T-cell (primary cell): ENCODE results near the gene PHF21A. TPM values are rescaled to one million over a fixed set of nuclear protein-coding genes. Genes with fewer than 3 reads are reported as not detected.

Source experiments
- ATAC-seq, 4 experiments: fragments of 200-7000 bp in 3 of 4; fragments of 150-1000 bp in 1 of 4; cut with Tn5 transposase; replicated peaks in 1 of 4; 1 replicate in 3 of 4; 2 replicates in 1 of 4; pipeline ENCODE4 v1.10.0; 2021; ENCODE audit warnings: moderate library complexity in 3 of 4, mild to moderate bottlenecking in 2 of 4, moderate number of reproducible peaks in 1 of 4
- CTCF ChIA-PET, 2 donors: fragments of 300-600 bp; sonication (Branson Sonifier 250); formaldehyde crosslinking; loops; one replicate each; lab custom pipeline; 2022; ENCODE audit warnings: antibody characterized with exemption in 2 of 2; lab: Charles Lee
- POLR2A ChIA-PET, 2 donors: fragments of 300-600 bp; sonication (Branson Sonifier 250); formaldehyde crosslinking; loops; one replicate each; lab custom pipeline; 2022; ENCODE audit warnings: antibody characterized with exemption in 2 of 2; lab: Charles Lee
- DNase-seq, 35 experiments: peaks; one replicate each; pipeline versions ENCODE4 v3.0.0 to v3.0.0-alpha.2; 2013 to 2023
- H3K27ac ChIP-seq: one replicate; pipeline ENCODE4 v1.5.1; 2013; ENCODE audit warnings: low read length
- H3K27me3 ChIP-seq, 2 experiments: replicated peaks in 1 of 2; 1 replicate in 1 of 2; 2 replicates in 1 of 2; pipeline versions ENCODE4 v1.6.1 to v1.7.0; 2013; ENCODE audit warnings: low read length in 1 of 2, mixed read lengths in 1 of 2; ENCODE audit not compliant: control insufficient read depth in 2 of 2, insufficient read depth in 2 of 2; ENCODE audit errors: extremely low read depth in 1 of 2
- H3K36me3 ChIP-seq, 2 donors: 1 replicate in 1 of 2; 2 replicates in 1 of 2; pipeline versions ENCODE4 v1.6.1 to v1.7.0; 2013; ENCODE audit warnings: low read length in 1 of 2; ENCODE audit not compliant: control insufficient read depth in 2 of 2, insufficient read depth in 1 of 2; ENCODE audit errors: extremely low read depth in 1 of 2
- H3K4me1 ChIP-seq, 2 experiments: 1 replicate in 1 of 2; 2 replicates in 1 of 2; pipeline versions ENCODE4 v1.6.1 to v1.7.0; 2013; ENCODE audit warnings: low read length in 2 of 2, mixed read lengths in 1 of 2; ENCODE audit not compliant: insufficient read depth in 2 of 2, control insufficient read depth in 1 of 2; ENCODE audit errors: extremely low read depth in 1 of 2
- H3K4me3 ChIP-seq, 2 donors: 1 replicate in 1 of 2; 2 replicates in 1 of 2; pipeline versions ENCODE4 v1.5.1 to v1.7.0; 2013; ENCODE audit warnings: mild to moderate bottlenecking in 2 of 2, low read length in 1 of 2, moderate library complexity in 1 of 2; ENCODE audit not compliant: control insufficient read depth in 1 of 2; ENCODE audit errors: extremely low read depth in 1 of 2
- H3K9me3 ChIP-seq: 2 replicates; pipeline ENCODE4 v1.7.0; 2013
- H3K27ac Mint-ChIP-seq, 2 donors: one replicate each; pipeline ENCODE4 v1.8.0; 2020 to 2021; ENCODE audit warnings: mild to moderate bottlenecking in 2 of 2, mixed read lengths in 2 of 2
- H3K27me3 Mint-ChIP-seq, 2 donors: one replicate each; pipeline ENCODE4 v1.8.0; 2021 to 2022; ENCODE audit warnings: mixed read lengths in 2 of 2
- H3K36me3 Mint-ChIP-seq: one replicate; pipeline ENCODE4 v1.8.0; 2021; ENCODE audit warnings: mixed read lengths
- H3K4me1 Mint-ChIP-seq, 3 donors: one replicate each; pipeline ENCODE4 v1.8.0; 2020 to 2022; ENCODE audit warnings: mixed read lengths in 3 of 3, mild to moderate bottlenecking in 1 of 3
- H3K4me3 Mint-ChIP-seq, 3 donors: one replicate each; pipeline ENCODE4 v1.8.0; 2020 to 2022; ENCODE audit warnings: mild to moderate bottlenecking in 3 of 3, mixed read lengths in 3 of 3, moderate library complexity in 3 of 3
- H3K9me3 Mint-ChIP-seq, 3 donors: one replicate each; pipeline ENCODE4 v1.8.0; 2020 to 2022; ENCODE audit warnings: mixed read lengths in 3 of 3
- WGBS: methylation state at CpG from one replicate; pipeline ENCODE4 v1.1.5; 2013; ENCODE audit warnings: missing lambda C conversion rate; ENCODE audit not compliant: insufficient coverage; 5-methylcytosine and 5-hydroxymethylcytosine counted together
- total RNA-seq, 35 experiments: library from RNA in 6 of 35; stranded (reverse) in 6 of 35; fragments of 120-200 nt in 1 of 35; gene quantifications; one replicate each; pipeline versions ENCODE4 v1.2.1 to v1.2.4 and lab custom pipeline; 2013 to 2026

Gene PHF21A
- total RNA-seq, 5 donors from 2014 or later (not counting 1 experiment from before 2014, with no cell fraction given): 45.5 to 82.9 (median 57.4) TPM

DNA sequence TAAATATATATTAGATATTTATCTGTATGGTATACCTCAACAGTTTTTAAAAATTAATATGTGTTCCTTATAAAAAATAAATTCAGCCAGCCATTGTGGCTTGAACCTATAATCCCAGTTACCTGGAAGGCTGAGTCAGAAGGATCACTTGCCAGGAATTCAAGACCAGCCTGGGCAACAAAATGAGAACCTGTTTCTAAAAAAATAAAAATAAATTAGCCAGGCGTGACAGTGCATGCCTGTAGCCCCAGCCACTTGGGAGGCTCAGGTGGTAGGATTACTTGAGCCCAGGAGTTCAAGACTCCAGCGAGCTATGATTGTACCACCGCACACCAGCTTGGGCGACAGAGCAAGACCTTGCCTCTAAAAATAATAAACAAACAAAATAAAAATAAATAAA lies 54.9 kb downstream of the PHF21A start:
- ChIA-PET CTCF (interaction anchor here in 1 of 2 donors (0.5 kb wide), 1 partner anchor 498 kb away, joined by 3 read pairs; no protein-coding TSS in a partner anchor), POLR2A (no interaction called here)
- 100% methylated on average over 1 of the region's 4 CpGs for WGBS

GRCh38 chr11:46065681-46066080 lies 55.6 kb downstream of the PHF21A start:
- Histone ChIP-seq H3K4me1 (no peaks in the 10 kb centered on the region), H3K36me3 (peaks cover 0 to 36% of the 10 kb centered on the region in 2 donors), H3K27me3 (no peaks in the 10 kb centered on the region), H3K9me3 (no peaks in the 10 kb centered on the region), H3K4me3 (no peak overlapping the region), H3K27ac (no peak overlapping the region)
- DNase-seq: no peak
- Mint-ChIP-seq H3K9me3 (no peaks in the 10 kb centered on the region), H3K27ac (no peak overlapping the region), H3K36me3 (peaks cover 65% of the 10 kb centered on the region), H3K27me3 (no peaks in the 10 kb centered on the region), H3K4me1 (peaks cover 13 to 35% (median 13%) of the 10 kb centered on the region in 3 donors), H3K4me3 (no peak overlapping the region)
- no CpG with 5 or more reads among the region's 3 CpGs for WGBS
- ATAC-seq: no peak
- POLR2A ChIA-PET: interaction anchor here in 1 of 2 donors (0.6 kb wide), 1 partner anchor 25 kb away, joined by 10 read pairs; no protein-coding TSS in a partner anchor
- CTCF ChIA-PET: interaction anchor here in 1 of 2 donors (1.3 kb wide), 1 partner anchor 50 kb away, joined by 5 read pairs; no protein-coding TSS in a partner anchor

More for the DNA sequence above, 54.9 kb downstream of the PHF21A start:
- Mint-ChIP-seq H3K9me3 (no peaks in the 10 kb centered on the region), H3K27me3 (no peaks in the 10 kb centered on the region), H3K27ac (no peak overlapping the region), H3K4me3 (no peak overlapping the region), H3K4me1 (peaks cover 10 to 34% (median 13%) of the 10 kb centered on the region in 3 donors), H3K36me3 (peaks cover 66% of the 10 kb centered on the region)
- H3K4me3 ChIP-seq: no peak overlapping the region
- H3K27me3 ChIP-seq: no peaks in the 10 kb centered on the region
- no peaks in the 10 kb centered on the region for H3K4me1 ChIP-seq
- no peak overlapping the region for H3K27ac ChIP-seq
- no peaks in the 10 kb centered on the region for H3K9me3 ChIP-seq
- peaks cover 0 to 36% of the 10 kb centered on the region in 2 donors for H3K36me3 ChIP-seq
- ATAC-seq (no peak), DNase-seq (no peak)

GRCh38 chr11:46064221-46064620 lies 57.0 kb downstream of the PHF21A start:
- H3K9me3 Mint-ChIP-seq: no peaks in the 10 kb centered on the region

DNA sequence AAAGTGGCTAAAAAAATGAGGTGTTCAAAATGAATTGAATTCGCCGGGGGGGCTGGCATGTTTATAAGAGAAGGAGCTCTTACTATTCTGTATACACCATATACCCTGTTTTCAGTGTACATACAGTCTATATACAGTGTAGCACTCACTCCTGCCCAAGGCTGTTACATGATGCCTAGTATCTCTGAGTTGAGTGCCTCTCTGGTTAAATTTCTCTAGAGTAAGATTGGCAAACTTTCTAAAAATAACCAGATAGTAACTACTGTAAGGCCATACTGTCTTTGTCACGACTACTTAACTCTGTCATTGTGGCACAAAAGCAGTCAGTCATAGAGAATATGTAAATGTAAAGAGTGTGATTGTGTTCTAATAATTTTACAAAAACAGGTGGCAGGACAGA lies 58.1 kb downstream of the PHF21A start:
- H3K9me3 ChIP-seq: no peaks in the 10 kb centered on the region
- ChIA-PET CTCF (interaction anchor here in 1 of 2 donors (0.6 kb wide), 1 partner anchor 1720 kb away, joined by 3 read pairs; no protein-coding TSS in a partner anchor), POLR2A (no interaction called here)
- WGBS: no CpG with 5 or more reads among the region's 3 CpGs
- H3K4me1 ChIP-seq: no peaks in the 10 kb centered on the region
- no peak overlapping the region for H3K27ac ChIP-seq
- no peaks in the 10 kb centered on the region for H3K27me3 Mint-ChIP-seq
- H3K27me3 ChIP-seq: no peaks in the 10 kb centered on the region
- H3K36me3 ChIP-seq: peaks cover 0 to 25% of the 10 kb centered on the region in 2 donors
- no peak for DNase-seq
- H3K27ac Mint-ChIP-seq: no peak overlapping the region
- no peak overlapping the region for H3K4me3 ChIP-seq
- no peak for ATAC-seq
- no peak overlapping the region for H3K4me3 Mint-ChIP-seq
- peaks cover 51% of the 10 kb centered on the region for H3K36me3 Mint-ChIP-seq
- peaks cover 17 to 34% (median 19%) of the 10 kb centered on the region in 3 donors for H3K4me1 Mint-ChIP-seq
- H3K9me3 Mint-ChIP-seq: no peaks in the 10 kb centered on the region

More at GRCh38 chr11:46064221-46064620, 57.0 kb downstream of the PHF21A start:
- Histone ChIP-seq H3K4me3 (no peak overlapping the region), H3K36me3 (peaks cover 0 to 29% of the 10 kb centered on the region in 2 donors), H3K27ac (no peak overlapping the region), H3K9me3 (no peaks in the 10 kb centered on the region), H3K4me1 (no peaks in the 10 kb centered on the region), H3K27me3 (no peaks in the 10 kb centered on the region)
- WGBS: no CpG with 5 or more reads among the region's 2 CpGs
- ChIA-PET POLR2A (interaction anchor here in 1 of 2 donors (0.6 kb wide), 1 partner anchor 17 kb away, joined by 3 read pairs; no protein-coding TSS in a partner anchor), CTCF (no interaction called here)
- Mint-ChIP-seq H3K27me3 (no peaks in the 10 kb centered on the region), H3K4me3 (no peak overlapping the region), H3K36me3 (peaks cover 62% of the 10 kb centered on the region), H3K27ac (no peak overlapping the region), H3K4me1 (peaks cover 13 to 35% (median 13%) of the 10 kb centered on the region in 3 donors)
- ATAC-seq (no peak), DNase-seq (no peak)

GRCh38 chr11:46060013-46060412 lies 61.2 kb downstream of the PHF21A start:
- CTCF ChIA-PET: no interaction called here
- Mint-ChIP-seq H3K27ac (no peak overlapping the region), H3K4me1 (peaks cover 13 to 25% (median 25%) of the 10 kb centered on the region in 3 donors), H3K9me3 (no peaks in the 10 kb centered on the region), H3K36me3 (peaks cover 34% of the 10 kb centered on the region), H3K27me3 (no peaks in the 10 kb centered on the region), H3K4me3 (no peak overlapping the region)
- no CpG with 5 or more reads among the region's 2 CpGs for WGBS
- POLR2A ChIA-PET: no interaction called here
- DNase-seq (no peak), ATAC-seq (no peak)
- H3K27me3 ChIP-seq: no peaks in the 10 kb centered on the region
- no peaks in the 10 kb centered on the region for H3K4me1 ChIP-seq
- H3K27ac ChIP-seq: no peak overlapping the region
- H3K4me3 ChIP-seq: no peak overlapping the region
- H3K36me3 ChIP-seq: peaks cover 0 to 13% of the 10 kb centered on the region in 2 donors
- H3K9me3 ChIP-seq: no peaks in the 10 kb centered on the region

GRCh38 chr11:46057489-46057888 lies 63.8 kb downstream of the PHF21A start:
- ATAC-seq: no peak
- no peaks in the 10 kb centered on the region for H3K9me3 ChIP-seq
- WGBS: no CpG with 5 or more reads among the region's 2 CpGs
- Mint-ChIP-seq H3K9me3 (no peaks in the 10 kb centered on the region), H3K4me3 (no peak overlapping the region), H3K27me3 (no peaks in the 10 kb centered on the region), H3K4me1 (peaks cover 16 to 28% (median 19%) of the 10 kb centered on the region in 3 donors), H3K27ac (no peak overlapping the region), H3K36me3 (peaks cover 21% of the 10 kb centered on the region)
- peaks cover 0 to 9% of the 10 kb centered on the region in 2 donors for H3K36me3 ChIP-seq
- H3K27ac ChIP-seq: no peak overlapping the region
- CTCF ChIA-PET: no interaction called here
- no peak overlapping the region for H3K4me3 ChIP-seq
- H3K27me3 ChIP-seq: no peaks in the 10 kb centered on the region
- no peaks in the 10 kb centered on the region for H3K4me1 ChIP-seq
- DNase-seq: no peak
- POLR2A ChIA-PET: interaction anchor here in 1 of 2 donors (0.7 kb wide), 1 partner anchor 303 kb away, joined by 3 read pairs; no protein-coding TSS in a partner anchor
